ENCODE measurements around the gene LAMC3. TPM values are rescaled to one million over a fixed set of nuclear protein-coding genes. Genes with fewer than 3 reads are reported as not detected.

Gene LAMC3
- total RNA-seq, 3 donors from 2014 or later: 0.58 to 0.73 (median 0.69) TPM

DNA sequence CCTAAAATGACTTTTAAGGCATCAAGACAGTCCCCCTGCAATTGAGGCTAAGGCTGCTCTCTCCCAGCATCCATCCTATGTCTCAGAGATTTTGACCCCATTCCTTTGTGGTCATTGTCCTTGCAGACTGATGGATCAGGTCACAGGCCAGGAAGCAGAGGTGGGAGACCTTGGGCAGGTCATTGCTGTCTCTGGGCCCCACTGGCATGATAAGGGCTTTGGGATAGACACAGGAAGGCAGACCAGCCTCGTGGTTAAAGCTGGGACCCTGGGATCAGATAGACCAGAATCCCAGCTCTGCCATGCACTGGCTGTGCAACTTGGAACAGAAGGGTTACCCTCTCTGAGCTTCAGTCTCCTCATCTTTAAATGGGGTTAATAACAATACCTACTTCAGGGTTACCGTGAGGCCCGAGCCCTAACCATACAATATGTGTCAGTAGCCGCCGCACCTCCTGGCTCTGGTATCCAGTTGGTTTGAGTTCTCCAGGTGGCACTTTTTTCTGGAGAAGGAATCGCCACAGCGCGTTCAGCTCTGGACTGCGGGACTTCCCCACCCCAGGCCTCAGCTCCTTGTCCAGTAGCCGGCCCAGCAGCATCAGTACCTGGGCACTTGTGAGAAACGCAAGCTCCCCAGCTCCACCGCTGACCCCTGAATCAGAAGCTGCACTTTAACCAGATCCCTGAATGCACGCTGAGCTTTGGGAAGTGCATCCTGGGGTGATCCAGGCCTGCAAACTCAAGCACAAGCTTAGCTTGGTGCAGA, 21.4 kb downstream of the LAMC3 start:
- Histone ChIP-seq H3K4me1 (ENCODE audit: low read depth) (no peaks in the 10 kb centered on the region), H3K9me3 (no peaks in the 10 kb centered on the region), H3K4me3 (no peak overlapping the region), H3K36me3 (ENCODE audit: low read depth) (no peaks in the 10 kb centered on the region)
- TF ChIP-seq, protein P1, sequence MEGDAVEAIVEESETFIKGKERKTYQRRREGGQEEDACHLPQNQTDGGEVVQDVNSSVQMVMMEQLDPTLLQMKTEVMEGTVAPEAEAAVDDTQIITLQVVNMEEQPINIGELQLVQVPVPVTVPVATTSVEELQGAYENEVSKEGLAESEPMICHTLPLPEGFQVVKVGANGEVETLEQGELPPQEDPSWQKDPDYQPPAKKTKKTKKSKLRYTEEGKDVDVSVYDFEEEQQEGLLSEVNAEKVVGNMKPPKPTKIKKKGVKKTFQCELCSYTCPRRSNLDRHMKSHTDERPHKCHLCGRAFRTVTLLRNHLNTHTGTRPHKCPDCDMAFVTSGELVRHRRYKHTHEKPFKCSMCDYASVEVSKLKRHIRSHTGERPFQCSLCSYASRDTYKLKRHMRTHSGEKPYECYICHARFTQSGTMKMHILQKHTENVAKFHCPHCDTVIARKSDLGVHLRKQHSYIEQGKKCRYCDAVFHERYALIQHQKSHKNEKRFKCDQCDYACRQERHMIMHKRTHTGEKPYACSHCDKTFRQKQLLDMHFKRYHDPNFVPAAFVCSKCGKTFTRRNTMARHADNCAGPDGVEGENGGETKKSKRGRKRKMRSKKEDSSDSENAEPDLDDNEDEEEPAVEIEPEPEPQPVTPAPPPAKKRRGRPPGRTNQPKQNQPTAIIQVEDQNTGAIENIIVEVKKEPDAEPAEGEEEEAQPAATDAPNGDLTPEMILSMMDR (IDR thresholded peaks at IDR 0.05): no peak
- ATAC-seq: no peak
- intact Hi-C loops (cut with DNase I, micrococcal nuclease): no loop called here
- DNase-seq: no peak

GRCh38 chr9:131031005-131031641, 22.1 kb downstream of the LAMC3 start:
- Histone ChIP-seq H3K36me3 (ENCODE audit: low read depth) (no peaks in the 10 kb centered on the region), H3K4me3 (no peak overlapping the region), H3K4me1 (ENCODE audit: low read depth) (no peaks in the 10 kb centered on the region), H3K9me3 (no peaks in the 10 kb centered on the region)
- DNase-seq: no peak
- TF ChIP-seq, protein P1 (IDR thresholded peaks at IDR 0.05): no peak
- intact Hi-C loops (cut with DNase I, micrococcal nuclease): no loop called here
- ATAC-seq: no peak

DNA sequence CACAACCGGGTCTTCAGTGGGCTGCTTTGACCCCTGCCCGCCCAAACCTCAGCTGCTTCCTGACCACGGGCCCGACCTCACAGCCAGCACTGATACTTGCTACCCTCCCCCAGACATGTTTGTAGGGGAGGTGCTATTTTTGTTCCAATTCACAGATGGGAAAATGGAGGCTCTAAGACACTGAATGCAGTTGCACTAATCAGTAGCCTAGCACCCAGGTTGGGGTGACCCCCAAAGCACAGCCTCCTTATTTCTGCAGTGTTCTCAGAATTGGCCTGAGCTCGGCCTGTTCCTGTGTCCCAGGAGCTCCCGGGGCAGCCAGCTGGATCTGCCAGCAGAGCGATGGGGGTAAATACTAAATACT, 22.6 kb downstream of the LAMC3 start:
- intact Hi-C loops (cut with DNase I, micrococcal nuclease): no loop called here
- no peak for DNase-seq
- H3K4me1 ChIP-seq (ENCODE audit: low read depth): no peaks in the 10 kb centered on the region
- TF ChIP-seq, protein P1 (IDR thresholded peaks at IDR 0.05): no peak
- no peaks in the 10 kb centered on the region for H3K36me3 ChIP-seq (ENCODE audit: low read depth)
- H3K9me3 ChIP-seq: no peaks in the 10 kb centered on the region
- no peak for ATAC-seq
- H3K4me3 ChIP-seq: no peak overlapping the region

DNA sequence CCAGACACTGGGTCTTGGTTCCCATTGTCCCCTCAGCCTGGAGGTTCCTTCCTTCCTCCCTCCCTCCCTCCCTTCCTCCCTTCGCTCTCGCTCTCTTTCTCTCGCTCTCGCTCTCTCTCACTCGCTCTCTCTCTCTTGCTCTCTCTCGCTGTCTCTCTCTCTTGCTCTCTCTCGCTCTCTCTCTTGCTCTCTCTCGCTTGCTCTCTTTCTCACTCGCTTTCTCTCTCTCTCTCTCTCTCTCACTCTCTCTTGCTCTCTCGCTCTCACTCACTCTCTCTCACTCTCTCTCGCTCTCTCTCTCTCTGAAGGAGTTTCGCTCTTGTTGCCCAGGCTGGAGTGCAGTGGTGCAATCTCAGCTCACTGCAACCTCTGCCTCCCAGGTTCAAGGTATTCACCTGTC, 23.4 kb downstream of the LAMC3 start:
- no peak for ATAC-seq
- TF ChIP-seq, protein P1 (IDR thresholded peaks at IDR 0.05): no peak
- Histone ChIP-seq H3K4me1 (ENCODE audit: low read depth) (no peaks in the 10 kb centered on the region), H3K36me3 (ENCODE audit: low read depth) (no peaks in the 10 kb centered on the region), H3K4me3 (no peak overlapping the region), H3K9me3 (no peaks in the 10 kb centered on the region)
- no peak for DNase-seq
- intact Hi-C loops (cut with DNase I, micrococcal nuclease): no loop called here

GRCh38 chr9:131033269-131034224, 24.6 kb downstream of the LAMC3 start:
- DNase-seq: no peak
- H3K9me3 ChIP-seq: no peaks in the 10 kb centered on the region

More at GRCh38 chr9:131033269-131034224, 24.6 kb downstream of the LAMC3 start:
- TF ChIP-seq, protein P1 (IDR thresholded peaks at IDR 0.05): no peak
- Histone ChIP-seq H3K4me3 (no peak overlapping the region), H3K36me3 (ENCODE audit: low read depth) (no peaks in the 10 kb centered on the region), H3K4me1 (ENCODE audit: low read depth) (no peaks in the 10 kb centered on the region)
- no peak for ATAC-seq
- intact Hi-C loops (cut with DNase I, micrococcal nuclease): no loop called here

Measured in mucosa of descending colon (tissue), 3 donors.